Type B pancreatic cell (in vitro differentiated cells): ENCODE data around the gene RPL22. TPM values are rescaled to one million over a fixed set of nuclear protein-coding genes. Genes with fewer than 3 reads are reported as not detected.
A peak's percentile ranks its signal among the peaks of the same experiment; 100 is the strongest.

ENCODE experiments used
- DNase-seq: peaks from one replicate; pipeline ENCODE4 v3.0.0; 2021; ENCODE audit warnings: mixed read lengths; ENCODE audit not compliant: unreplicated experiment; ENCODE audit errors: extremely low spot score
- H3K27ac Mint-ChIP-seq: 2 replicates; pipeline ENCODE4 v1.8.0; 2021; ENCODE audit warnings: mild to moderate bottlenecking, mixed read lengths
- H3K27me3 Mint-ChIP-seq: 2 replicates; pipeline ENCODE4 v1.8.0; 2021; ENCODE audit warnings: mixed read lengths
- H3K36me3 Mint-ChIP-seq: 2 replicates; pipeline ENCODE4 v1.8.0; 2021; ENCODE audit warnings: mixed read lengths
- H3K4me1 Mint-ChIP-seq: one replicate; pipeline ENCODE4 v1.8.0; 2021; ENCODE audit warnings: mixed read lengths; ENCODE audit not compliant: unreplicated experiment
- H3K4me3 Mint-ChIP-seq: 2 replicates; pipeline ENCODE4 v1.8.0; 2021; ENCODE audit warnings: mild to moderate bottlenecking, mixed read lengths
- H3K9me3 Mint-ChIP-seq: 2 replicates; pipeline ENCODE4 v1.8.0; 2021; ENCODE audit warnings: mixed read lengths
- CTCF ChIP-seq: fragments of 200-600 bp; sonication (generic); conservative IDR thresholded peaks from 2 replicates; pipeline ENCODE4 v1.5.0; 2021; ENCODE audit warnings: antibody characterized with exemption, mild to moderate bottlenecking
- total RNA-seq: library from RNA; stranded (reverse); gene quantifications from 2 replicates; pipeline ENCODE4 v1.2.1, GENCODE V29; 2021; ENCODE audit warnings: low replicate concordance

The RPL22 gene
- total RNA-seq, 1 donor from 2014 or later: 499 TPM

- Mint-ChIP-seq H3K9me3 (no peaks in the 10 kb centered on the region), H3K4me3 (peak overlapping the region; percentile 71), H3K27ac (no peak overlapping the region), H3K36me3 (no peaks in the 10 kb centered on the region), H3K4me1 (peaks cover 8% of the 10 kb centered on the region), H3K27me3 (peaks cover 21% of the 10 kb centered on the region)
- DNase-seq: no peak
- no peak for TF ChIP-seq CTCF
These were observed 21.6 kb downstream of the RPL22 start for GRCh38 chr1:6177681-6178380.

GRCh38 chr1:6176779-6177178 lies 22.6 kb downstream of the RPL22 start:
- Mint-ChIP-seq H3K27ac (no peak overlapping the region), H3K9me3 (no peaks in the 10 kb centered on the region), H3K27me3 (peaks cover 12% of the 10 kb centered on the region), H3K36me3 (no peaks in the 10 kb centered on the region), H3K4me3 (peak overlapping the region; percentile 17), H3K4me1 (peaks cover 8% of the 10 kb centered on the region)
- no peak for TF ChIP-seq CTCF
- DNase-seq: no peak

GRCh38 chr1:6175411-6175828 lies 24.0 kb downstream of the RPL22 start:
- H3K27me3 Mint-ChIP-seq: peaks cover 6% of the 10 kb centered on the region
- no peaks in the 10 kb centered on the region for H3K9me3 Mint-ChIP-seq
- no peak overlapping the region for H3K4me3 Mint-ChIP-seq
- no peak for DNase-seq
- no peak for TF ChIP-seq CTCF
- H3K27ac Mint-ChIP-seq: no peak overlapping the region
- H3K36me3 Mint-ChIP-seq: no peaks in the 10 kb centered on the region
- H3K4me1 Mint-ChIP-seq: no peaks in the 10 kb centered on the region

- H3K4me3 Mint-ChIP-seq: no peak overlapping the region
- TF ChIP-seq CTCF: no peak
- H3K9me3 Mint-ChIP-seq: no peaks in the 10 kb centered on the region
- no peak overlapping the region for H3K27ac Mint-ChIP-seq
- peaks cover 6% of the 10 kb centered on the region for H3K27me3 Mint-ChIP-seq
- H3K36me3 Mint-ChIP-seq: no peaks in the 10 kb centered on the region
- DNase-seq: no peak
- no peaks in the 10 kb centered on the region for H3K4me1 Mint-ChIP-seq
These were observed 24.6 kb downstream of the RPL22 start for GRCh38 chr1:6174621-6175410.

GRCh38 chr1:6172549-6172948 lies 26.8 kb downstream of the RPL22 start:
- no peaks in the 10 kb centered on the region for H3K4me1 Mint-ChIP-seq
- no peaks in the 10 kb centered on the region for H3K9me3 Mint-ChIP-seq
- no peak overlapping the region for H3K27ac Mint-ChIP-seq
- no peak for TF ChIP-seq CTCF
- H3K27me3 Mint-ChIP-seq: peaks cover 23% of the 10 kb centered on the region
- DNase-seq: no peak
- no peak overlapping the region for H3K4me3 Mint-ChIP-seq
- no peaks in the 10 kb centered on the region for H3K36me3 Mint-ChIP-seq
